BLaER1 (cell line): ENCODE data around the gene MAPK11.
A peak's percentile ranks its signal among the peaks of the same experiment; 100 is the strongest.

Experiments
- H3K27ac ChIP-seq: shearing (Covaris generic); formaldehyde crosslinking; 2 replicates; pipeline ENCODE4 v1.8.1; 2022
- H3K27me3 ChIP-seq: shearing (Covaris generic); formaldehyde crosslinking; 2 replicates; pipeline ENCODE4 v1.8.1; 2022
- H3K36me3 ChIP-seq: shearing (Covaris generic); formaldehyde crosslinking; 2 replicates; pipeline ENCODE4 v1.8.1; 2022
- H3K4me1 ChIP-seq: shearing (Covaris generic); formaldehyde crosslinking; 2 replicates; pipeline ENCODE4 v1.8.1; 2022
- H3K4me2 ChIP-seq: shearing (Covaris generic); formaldehyde crosslinking; 2 replicates; pipeline ENCODE4 v1.8.1; 2022
- H3K4me3 ChIP-seq: shearing (Covaris generic); formaldehyde crosslinking; 2 replicates; pipeline ENCODE4 v1.8.1; 2022
- H3K9ac ChIP-seq: shearing (Covaris generic); formaldehyde crosslinking; 2 replicates; pipeline ENCODE4 v1.8.1; 2022
- H3K9me3 ChIP-seq: shearing (Covaris generic); formaldehyde crosslinking; 2 replicates; pipeline ENCODE4 v1.8.1; 2022
- H4K20me1 ChIP-seq: shearing (Covaris generic); formaldehyde crosslinking; 2 replicates; pipeline ENCODE4 v1.8.1; 2022
- Cebpa-rat ChIP-seq: shearing (Covaris generic); IDR thresholded peaks from 2 replicates; pipeline ENCODE4 v1.8.1; 2022

The MAPK11 gene

GRCh38 chr22:50269970-50270665 lies at the start of gene MAPK11:
MAPK11 (minus strand) TSS chr22:50270380; CDS start chr22:50270292, 88 bp downstream.
- H3K27ac ChIP-seq, result peak within 1 kb of the TSS; percentile 71
- no peaks in the 10 kb centered on the region for H3K27me3 ChIP-seq
- H3K4me3 ChIP-seq, result peak within 1 kb of the TSS; percentile 72
- H3K36me3 ChIP-seq, result peaks cover 24% of the 10 kb centered on the region
- peaks cover 66% of the 10 kb centered on the region for H3K4me1 ChIP-seq
- H3K9ac ChIP-seq, result peak within 1 kb of the TSS; percentile 76
- peak within 1 kb of the TSS; percentile 99 for H3K4me2 ChIP-seq
- H4K20me1 ChIP-seq, result peaks cover 35% of the 10 kb centered on the region
- no peak for TF ChIP-seq Cebpa-rat
- H3K9me3 ChIP-seq, result peaks cover 9% of the 10 kb centered on the region; the same call in 1 of the 2 replicates

GRCh38 chr22:50319503-50319951 lies 49.3 kb upstream of the MAPK11 start:
- no peak for TF ChIP-seq Cebpa-rat
- Histone ChIP-seq H3K9me3 (no peaks in the 10 kb centered on the region), H3K4me1 (peaks cover 75% of the 10 kb centered on the region), H3K4me3 (peak overlapping the region; percentile 38; the same call in 1 of the 2 replicates), H3K4me2 (peak overlapping the region; percentile 98), H3K36me3 (no peaks in the 10 kb centered on the region), H3K27ac (peak overlapping the region; percentile 91), H3K9ac (peak overlapping the region; percentile 53), H3K27me3 (no peaks in the 10 kb centered on the region), H4K20me1 (no peaks in the 10 kb centered on the region)

GRCh38 chr22:50318698-50319411 lies 48.7 kb upstream of the MAPK11 start:
- peaks cover 75% of the 10 kb centered on the region for H3K4me1 ChIP-seq
- H3K4me3 ChIP-seq, result peak overlapping the region; percentile 46; the same call in 1 of the 2 replicates
- H3K27me3 ChIP-seq, result no peaks in the 10 kb centered on the region
- no peaks in the 10 kb centered on the region for H4K20me1 ChIP-seq
- no peak for TF ChIP-seq Cebpa-rat
- H3K9me3 ChIP-seq, result no peaks in the 10 kb centered on the region
- H3K27ac ChIP-seq, result peak overlapping the region; percentile 91
- no peaks in the 10 kb centered on the region for H3K36me3 ChIP-seq
- H3K9ac ChIP-seq, result peak overlapping the region; percentile 68
- H3K4me2 ChIP-seq, result peak overlapping the region; percentile 98

GRCh38 chr22:50318356-50318697 lies 48.1 kb upstream of the MAPK11 start:
- peak overlapping the region; percentile 68; the same call in 1 of the 2 replicates for H3K9ac ChIP-seq
- H4K20me1 ChIP-seq, result no peaks in the 10 kb centered on the region
- H3K4me1 ChIP-seq, result peaks cover 77% of the 10 kb centered on the region
- peak overlapping the region; percentile 91 for H3K27ac ChIP-seq
- peak overlapping the region; percentile 98 for H3K4me2 ChIP-seq
- peak overlapping the region; percentile 46; the same call in 1 of the 2 replicates for H3K4me3 ChIP-seq
- TF ChIP-seq Cebpa-rat, result no peak
- H3K36me3 ChIP-seq, result no peaks in the 10 kb centered on the region
- H3K9me3 ChIP-seq, result no peaks in the 10 kb centered on the region
- H3K27me3 ChIP-seq, result no peaks in the 10 kb centered on the region

GRCh38 chr22:50317674-50318073 lies 47.5 kb upstream of the MAPK11 start:
- H3K4me2 ChIP-seq, result peak overlapping the region; percentile 98
- no peaks in the 10 kb centered on the region for H3K27me3 ChIP-seq
- H3K4me3 ChIP-seq, result peak overlapping the region; percentile 46; the same call in 1 of the 2 replicates
- no peaks in the 10 kb centered on the region for H4K20me1 ChIP-seq
- peaks cover 83% of the 10 kb centered on the region for H3K4me1 ChIP-seq
- H3K27ac ChIP-seq, result peak overlapping the region; percentile 91
- no peak for TF ChIP-seq Cebpa-rat
- no peaks in the 10 kb centered on the region for H3K9me3 ChIP-seq
- H3K36me3 ChIP-seq, result no peaks in the 10 kb centered on the region
- H3K9ac ChIP-seq, result peak overlapping the region; percentile 68

GRCh38 chr22:50317178-50317577 lies 47.0 kb upstream of the MAPK11 start:
- H3K27me3 ChIP-seq, result no peaks in the 10 kb centered on the region
- peaks cover 88% of the 10 kb centered on the region for H3K4me1 ChIP-seq
- no peaks in the 10 kb centered on the region for H4K20me1 ChIP-seq
- H3K9me3 ChIP-seq, result no peaks in the 10 kb centered on the region
- H3K36me3 ChIP-seq, result no peaks in the 10 kb centered on the region
- H3K4me3 ChIP-seq, result no peak overlapping the region; the same call in 1 of the 2 replicates
- H3K4me2 ChIP-seq, result peak overlapping the region; percentile 98
- TF ChIP-seq Cebpa-rat, result no peak
- peak overlapping the region; percentile 68 for H3K9ac ChIP-seq
- H3K27ac ChIP-seq, result peak overlapping the region; percentile 91

- no peaks in the 10 kb centered on the region for H3K27me3 ChIP-seq
Observed at GRCh38 chr22:50316114-50317065, 46.2 kb upstream of the MAPK11 start.

GRCh38 chr22:50315289-50316113 lies 45.3 kb upstream of the MAPK11 start:
- no peak for TF ChIP-seq Cebpa-rat
- peak overlapping the region; percentile 100 for H3K4me2 ChIP-seq
- peak overlapping the region; percentile 97 for H3K27ac ChIP-seq

More at GRCh38 chr22:50316114-50317065, 46.2 kb upstream of the MAPK11 start:
- H3K9ac ChIP-seq, result peak overlapping the region; percentile 86
- H3K9me3 ChIP-seq, result no peaks in the 10 kb centered on the region
- H3K36me3 ChIP-seq, result no peaks in the 10 kb centered on the region
- peak overlapping the region; percentile 97 for H3K27ac ChIP-seq
- no peak for TF ChIP-seq Cebpa-rat
- peaks cover 6% of the 10 kb centered on the region; the same call in 1 of the 2 replicates for H4K20me1 ChIP-seq
- H3K4me2 ChIP-seq, result peak overlapping the region; percentile 100
- H3K4me3 ChIP-seq, result peak overlapping the region; percentile 66; the same call in 1 of the 2 replicates
- peaks cover 96% of the 10 kb centered on the region for H3K4me1 ChIP-seq

More at GRCh38 chr22:50315289-50316113, 45.3 kb upstream of the MAPK11 start:
- H3K4me1 ChIP-seq, result peaks cover 96% of the 10 kb centered on the region
- H3K36me3 ChIP-seq, result no peaks in the 10 kb centered on the region
- H3K4me3 ChIP-seq, result peak overlapping the region; percentile 66
- peak overlapping the region; percentile 86 for H3K9ac ChIP-seq
- no peaks in the 10 kb centered on the region for H3K9me3 ChIP-seq
- H3K27me3 ChIP-seq, result no peaks in the 10 kb centered on the region
- peaks cover 12% of the 10 kb centered on the region; the same call in 1 of the 2 replicates for H4K20me1 ChIP-seq
